SU-DHL-6 (cell line): ENCODE results near the gene CYB561A3.

Experiments
- H2AFZ ChIP-seq: fragments of 200-600 bp; sonication (generic); 2 replicates; pipeline ENCODE4 v1.6.1; 2014; ENCODE audit warnings: low read depth, mild to moderate bottlenecking, moderate library complexity, mixed read lengths, antibody characterized with exemption, low read length; ENCODE audit not compliant: severe bottlenecking
- H3F3A ChIP-seq: fragments of 200-600 bp; shearing (Covaris generic); 2 replicates; pipeline ENCODE4 v1.6.0; 2016; ENCODE audit warnings: antibody characterized with exemption, mild to moderate bottlenecking; ENCODE audit not compliant: insufficient read depth
- H3K27ac ChIP-seq: fragments of 200-600 bp; sonication (generic); 2 replicates; pipeline ENCODE4 v1.5.1; 2016; ENCODE audit warnings: low read depth, mild to moderate bottlenecking, low read length, moderate library complexity, mixed read lengths
- H3K27me3 ChIP-seq: fragments of 200-600 bp; sonication (generic), shearing (Covaris generic); 2 replicates; pipeline ENCODE4 v1.6.0; 2014; ENCODE audit warnings: mild to moderate bottlenecking, low read length
- H3K36me3 ChIP-seq: fragments of 200-600 bp; sonication (generic); 2 replicates; pipeline ENCODE4 v1.6.1; 2014; ENCODE audit warnings: mild to moderate bottlenecking, low read length, mixed read lengths
- H3K4me2 ChIP-seq: fragments of 300-600, 200-600 bp; shearing (Covaris generic), sonication (generic); 2 replicates; pipeline ENCODE4 v1.6.0; 2014; ENCODE audit warnings: low read length, low read depth, mild to moderate bottlenecking; ENCODE audit not compliant: poor library complexity, severe bottlenecking
- H3K4me3 ChIP-seq: fragments of 200-600 bp; sonication (generic); 2 replicates; pipeline ENCODE4 v1.5.1; 2014; ENCODE audit warnings: antibody characterized with exemption, low read length, mild to moderate bottlenecking, mixed read lengths; ENCODE audit not compliant: insufficient read depth, poor library complexity, severe bottlenecking
- H3K79me2 ChIP-seq: fragments of 200-600 bp; sonication (generic); 2 replicates; pipeline ENCODE4 v1.6.1; 2014; ENCODE audit warnings: mild to moderate bottlenecking, low read length, moderate library complexity; ENCODE audit not compliant: insufficient read depth
- H3K9ac ChIP-seq: fragments of 200-600 bp; sonication (generic); 2 replicates; pipeline ENCODE4 v1.7.0; 2014; ENCODE audit warnings: mild to moderate bottlenecking, low read length
- H3K9me2 ChIP-seq: fragments of 200-600 bp; sonication (generic); replicated peaks from 2 replicates; pipeline ENCODE4 v1.6.1; 2014; ENCODE audit warnings: low read length; ENCODE audit not compliant: insufficient read depth
- H3K9me3 ChIP-seq: fragments of 200-600 bp; sonication (generic); 2 replicates; pipeline ENCODE4 v1.6.1; 2014; ENCODE audit warnings: low read length, mixed read lengths; ENCODE audit not compliant: insufficient read depth
- H4K20me1 ChIP-seq: fragments of 200-600 bp; sonication (generic); 2 replicates; pipeline ENCODE4 v1.6.1; 2014; ENCODE audit warnings: low read depth, mild to moderate bottlenecking, antibody characterized with exemption, low read length, moderate library complexity, mixed read lengths
- CTCF ChIP-seq: fragments of 200-600 bp; sonication (generic); IDR thresholded peaks from one replicate; pipeline ENCODE4 v1.5.1; 2017; ENCODE audit warnings: antibody characterized with exemption, mild to moderate bottlenecking, low read length, moderate library complexity; ENCODE audit not compliant: insufficient read depth, poor library complexity, severe bottlenecking
- EZH2phosphoT487 ChIP-seq: fragments of 200-600 bp; sonication (generic), shearing (Covaris generic); conservative IDR thresholded peaks from 2 replicates; pipeline ENCODE4 v1.6.1; 2018; ENCODE audit warnings: mild to moderate bottlenecking, antibody characterized with exemption, low read length, moderate library complexity, mixed read lengths

CYB561A3 gene

GRCh38 chr11:61362542-61362875, 827 bp upstream of the CYB561A3 start:
- peaks cover 59% of the 10 kb centered on the region for H3K79me2 ChIP-seq
- peaks cover 16% of the 10 kb centered on the region for H3K36me3 ChIP-seq
- no peaks in the 10 kb centered on the region for H3K9me3 ChIP-seq
- no peaks in the 10 kb centered on the region for H3K27me3 ChIP-seq
- no peaks in the 10 kb centered on the region for H3K9me2 ChIP-seq
- H3K4me3 ChIP-seq: peak overlapping the region; percentile 78
- H2AFZ ChIP-seq: no peak overlapping the region
- peak overlapping the region; percentile 99 for H3K27ac ChIP-seq
- H3F3A ChIP-seq: peaks cover 34% of the 10 kb centered on the region
- H3K4me2 ChIP-seq: peak overlapping the region; percentile 82
- H4K20me1 ChIP-seq: no peaks in the 10 kb centered on the region
- TF ChIP-seq EZH2phosphoT487 (no peak), CTCF (no peak)
- peak overlapping the region; percentile 87 for H3K9ac ChIP-seq

- H2AFZ ChIP-seq: no peak overlapping the region
- H3K4me2 ChIP-seq: peak overlapping the region; percentile 82
- H3K9me2 ChIP-seq: no peaks in the 10 kb centered on the region
- peak overlapping the region; percentile 99 for H3K27ac ChIP-seq
- peaks cover 42% of the 10 kb centered on the region for H3F3A ChIP-seq
- H3K4me3 ChIP-seq: peak overlapping the region; percentile 78
- no peaks in the 10 kb centered on the region for H4K20me1 ChIP-seq
- TF ChIP-seq CTCF (no peak), EZH2phosphoT487 (no peak)
- no peaks in the 10 kb centered on the region for H3K27me3 ChIP-seq
- peak overlapping the region; percentile 87 for H3K9ac ChIP-seq
- H3K9me3 ChIP-seq: no peaks in the 10 kb centered on the region
- peaks cover 7% of the 10 kb centered on the region; the same call in 1 of the 2 replicates for H3K36me3 ChIP-seq
- H3K79me2 ChIP-seq: peaks cover 62% of the 10 kb centered on the region
These were observed 393 bp downstream of the CYB561A3 start for GRCh38 chr11:61361237-61361740.

GRCh38 chr11:61359516-61359915, 2.2 kb downstream of the CYB561A3 start:
- Histone ChIP-seq H3F3A (peaks cover 43% of the 10 kb centered on the region), H2AFZ (no peak overlapping the region), H3K36me3 (no peaks in the 10 kb centered on the region), H3K27ac (peak overlapping the region; percentile 99), H3K79me2 (peaks cover 71% of the 10 kb centered on the region), H3K9ac (peak overlapping the region; percentile 87), H3K9me3 (no peaks in the 10 kb centered on the region), H4K20me1 (no peaks in the 10 kb centered on the region), H3K4me2 (peak overlapping the region; percentile 82), H3K27me3 (no peaks in the 10 kb centered on the region), H3K9me2 (no peaks in the 10 kb centered on the region), H3K4me3 (peak overlapping the region; percentile 78)
- TF ChIP-seq CTCF (no peak), EZH2phosphoT487 (no peak)
